ENCODE results near the gene BAZ1A. TPM values are rescaled to one million over a fixed set of nuclear protein-coding genes. Genes with fewer than 3 reads are reported as not detected.

The BAZ1A gene
- total and polyA plus RNA-seq, 10 of the 15 experiments (the other 5 are each of a cell fraction or from before 2014, with no cell fraction given), result 34.3 to 96.5 (median 50.7) TPM

GRCh38 chr14:34875031-34875922 is at the start of gene BAZ1A (continued):
- TF ChIP-seq IRF3 (IDR thresholded peaks at IDR 0.05) (no peak), ESRRA (IDR thresholded peaks at IDR 0.05; ENCODE audit: low read length) (no peak), ZNF217 (IDR thresholded peaks at IDR 0.05) (no peak), NR2C1 (IDR thresholded peaks at IDR 0.05) (no peak), CUX1 (IDR thresholded peaks at IDR 0.05; ENCODE audit: insufficient replicate concordance, low read depth, low read length) (no peak), SRF (IDR thresholded peaks at IDR 0.05; ENCODE audit: low read depth in 2 of 2, low read length in 2 of 2) (no peak), FOS (IDR thresholded peaks at IDR 0.05; ENCODE audit: borderline replicate concordance, extremely low read depth, insufficient read length) (no peak), STAT3 (IDR thresholded peaks at IDR 0.05; ENCODE audit: low read depth, low read length) (no peak), PRDM15 (CRISPR knock-in tag; IDR thresholded peaks at IDR 0.05) (no peak), DPF2 (IDR thresholded peaks at IDR 0.05) (no peak), EP300 (IDR thresholded peaks at IDR 0.05; ENCODE audit: borderline replicate concordance in 1 of 2, control insufficient read depth in 1 of 2, low read depth in 2 of 2, low read length in 2 of 2) (no peak), NFYB (IDR thresholded peaks at IDR 0.05; ENCODE audit: insufficient read depth, low read depth, low read length) (peak; percentile 64), TARDBP (IDR thresholded peaks at IDR 0.05; ENCODE audit: borderline replicate concordance) (no peak), RUNX3 (IDR thresholded peaks at IDR 0.05; ENCODE audit: low read length) (peak; percentile 27; the same call in 1 of the 2 replicates), GABPA (IDR thresholded peaks at IDR 0.05; ENCODE audit: low read depth) (no peak), SMAD5 (IDR thresholded peaks at IDR 0.05; ENCODE audit: low read depth) (peak; percentile 83), E2F4 (IDR thresholded peaks at IDR 0.05; ENCODE audit: low read depth, low read length) (no peak)

Measured in GM12878 (cell line).